Brain microvascular endothelial cell (primary cell): ENCODE measurements around the gene BABAM2.

Source experiments
- DNase-seq: peaks from one replicate; pipeline ENCODE4 v3.0.0-alpha.2; 2020
- H3K27ac ChIP-seq: fragments of 250-450 bp; sonication (Bioruptor Pico); 2 replicates; pipeline ENCODE4 v1.5.1; 2020; ENCODE audit warnings: mild to moderate bottlenecking, moderate library complexity
- H3K27me3 ChIP-seq: fragments of 250-450 bp; sonication (Bioruptor Pico); replicated peaks from 2 replicates; pipeline ENCODE4 v1.5.1; 2020; ENCODE audit warnings: mild to moderate bottlenecking
- H3K36me3 ChIP-seq: fragments of 250-450 bp; sonication (Bioruptor Pico); replicated peaks from 2 replicates; pipeline ENCODE4 v1.5.1; 2020; ENCODE audit warnings: mild to moderate bottlenecking
- H3K4me3 ChIP-seq: 2 replicates; pipeline ENCODE4 v1.5.1; 2011; ENCODE audit warnings: low read depth, mild to moderate bottlenecking, control low read depth, low read length, moderate library complexity
- CTCF ChIP-seq: IDR thresholded peaks from 2 replicates; pipeline ENCODE4 v1.5.1; 2011; ENCODE audit warnings: low read depth, mild to moderate bottlenecking, moderate library complexity, low read length, control low read depth, inconsistent platforms; ENCODE audit errors: missing control alignments
- in situ Hi-C: cut with HindIII; loops from 2 replicates; pipeline ENCODE4 v1.10.0; 2017; ENCODE audit warnings: low sequenced_read_pairs, low pct_ligation_motif_present

Gene BABAM2

GRCh38 chr2:28322051-28322450, 431.5 kb downstream of the BABAM2 start:
- Histone ChIP-seq H3K4me3 (no peak overlapping the region), H3K36me3 (no peaks in the 10 kb centered on the region)
- DNase-seq: no peak

DNA sequence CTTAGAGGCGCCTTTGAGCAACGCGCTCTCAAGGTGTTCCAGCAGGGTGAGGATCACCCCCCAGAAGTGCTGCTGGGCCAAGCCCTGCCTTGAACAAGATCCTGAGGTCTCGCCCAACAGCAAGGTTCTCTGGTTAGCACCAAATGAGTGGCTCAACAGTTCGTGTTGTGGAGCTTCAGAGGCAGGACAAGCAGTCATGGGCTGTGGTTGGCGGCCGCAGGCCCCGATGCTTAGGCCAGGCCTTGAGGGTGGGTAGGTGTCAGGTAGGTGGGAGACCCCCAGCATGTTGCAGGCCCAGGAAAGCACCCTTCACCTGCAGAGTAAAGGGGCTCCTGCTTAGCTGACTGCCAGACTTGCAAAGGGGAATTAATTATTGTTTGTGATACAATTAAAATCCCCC, 431.9 kb downstream of the BABAM2 start:
- no peak for TF ChIP-seq CTCF
- Histone ChIP-seq H3K36me3 (no peaks in the 10 kb centered on the region), H3K4me3 (no peak overlapping the region), H3K27ac (no peak overlapping the region), H3K27me3 (no peaks in the 10 kb centered on the region)
- DNase-seq: no peak
- in situ Hi-C loops: no loop called here

More at GRCh38 chr2:28322051-28322450, 431.5 kb downstream of the BABAM2 start:
- TF ChIP-seq CTCF: no peak
- Histone ChIP-seq H3K27ac (peak overlapping the region; percentile 63), H3K27me3 (no peaks in the 10 kb centered on the region)
- in situ Hi-C loops: no loop called here

GRCh38 chr2:28322981-28323396, 432.5 kb downstream of the BABAM2 start:
- Histone ChIP-seq H3K4me3 (no peak overlapping the region), H3K27me3 (no peaks in the 10 kb centered on the region), H3K36me3 (no peaks in the 10 kb centered on the region), H3K27ac (peak overlapping the region; percentile 5)
- peak; percentile 73 for DNase-seq
- TF ChIP-seq CTCF: no peak
- in situ Hi-C loops: no loop called here

- no peak for DNase-seq
- no peaks in the 10 kb centered on the region for H3K27me3 ChIP-seq
- no peaks in the 10 kb centered on the region for H3K36me3 ChIP-seq
- no peak for TF ChIP-seq CTCF
- no peak overlapping the region for H3K4me3 ChIP-seq
- no peak overlapping the region for H3K27ac ChIP-seq
- in situ Hi-C loops: no loop called here
Measured at GRCh38 chr2:28325173-28325566, 434.6 kb downstream of the BABAM2 start.

DNA sequence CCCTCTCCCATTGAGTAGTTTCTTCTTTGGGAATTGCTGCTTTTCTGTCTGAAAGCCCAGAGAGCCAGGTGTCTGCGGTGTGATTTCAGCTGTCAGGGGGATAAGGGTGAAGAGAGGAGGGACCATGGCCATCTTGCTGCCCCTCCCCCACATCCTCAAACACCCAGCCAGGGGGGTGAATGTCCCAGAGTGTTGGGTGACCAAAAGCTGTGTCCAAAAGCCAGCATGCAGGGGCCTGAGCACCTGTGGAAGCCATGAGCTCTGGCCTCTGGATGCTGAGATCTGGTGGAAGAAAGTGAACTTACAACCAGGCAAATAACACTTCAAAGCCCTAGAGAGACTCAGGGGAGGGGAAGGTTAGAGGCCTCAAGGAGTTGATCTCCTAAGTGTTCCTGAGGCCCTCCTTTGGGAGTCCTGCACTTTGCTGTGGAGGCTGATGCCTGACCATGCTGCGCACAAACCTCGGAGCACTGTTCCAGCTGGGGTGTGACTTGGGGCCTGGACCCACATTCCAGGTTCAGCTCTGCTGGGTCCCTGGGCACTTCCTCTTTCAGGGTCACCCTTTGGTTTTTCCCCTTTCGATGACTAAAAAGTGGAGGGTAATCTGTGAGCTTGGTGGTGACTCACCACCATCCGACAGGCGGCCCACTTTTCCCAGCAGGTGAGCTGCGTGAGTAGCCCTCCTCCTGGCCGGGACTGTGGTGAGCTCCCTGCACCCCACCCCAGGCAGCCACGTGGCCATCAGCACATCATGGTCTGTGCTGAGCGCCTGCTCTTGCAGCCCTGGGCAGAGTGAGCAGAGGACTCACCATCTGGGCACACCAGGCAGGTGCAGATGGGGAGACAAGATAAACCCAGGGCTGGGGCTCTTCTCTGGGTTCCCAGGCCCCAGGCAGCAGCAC, 435.3 kb downstream of the BABAM2 start:
- TF ChIP-seq CTCF: peak; percentile 6
- no peaks in the 10 kb centered on the region for H3K36me3 ChIP-seq
- H3K27me3 ChIP-seq: no peaks in the 10 kb centered on the region
- H3K4me3 ChIP-seq: no peak overlapping the region
- in situ Hi-C loops: no loop called here
- DNase-seq: no peak
- no peak overlapping the region for H3K27ac ChIP-seq

DNA sequence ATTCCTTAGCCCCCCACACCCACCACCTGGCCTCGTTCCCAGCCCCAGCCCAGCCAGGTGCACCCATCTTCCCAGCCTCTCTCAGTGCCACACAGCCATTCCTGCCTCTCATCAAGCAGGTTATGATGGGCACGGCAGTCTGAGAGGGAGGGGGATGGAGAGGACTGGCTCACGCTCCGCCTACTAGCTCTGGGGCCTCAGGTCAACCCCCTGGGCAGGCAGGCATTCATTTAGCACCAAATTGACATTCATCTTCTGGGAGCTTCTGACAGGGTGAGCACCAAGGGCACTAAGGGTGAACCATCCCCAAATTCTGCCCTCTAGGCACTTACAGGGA, 435.9 kb downstream of the BABAM2 start:
- H3K4me3 ChIP-seq: no peak overlapping the region

More for the DNA sequence above, 435.9 kb downstream of the BABAM2 start:
- Histone ChIP-seq H3K27me3 (no peaks in the 10 kb centered on the region), H3K36me3 (no peaks in the 10 kb centered on the region), H3K27ac (no peak overlapping the region)
- no peak for TF ChIP-seq CTCF
- in situ Hi-C loops: no loop called here
- DNase-seq: no peak
